Liver (tissue), 9 donors: ENCODE results near the gene GRAMD2B. TPM values are rescaled to one million over a fixed set of nuclear protein-coding genes. Genes with fewer than 3 reads are reported as not detected.

Source experiments
- DNase-seq: peaks from one replicate; pipeline ENCODE4 v3.0.0-alpha.2; 2017; ENCODE audit warnings: low spot score
- H3K27ac ChIP-seq, 2 donors: one replicate each; pipeline ENCODE4 v1.7.0; 2013; ENCODE audit warnings: inconsistent platforms in 2 of 2, low read length in 2 of 2, control low read depth in 1 of 2, low read depth in 1 of 2, mild to moderate bottlenecking in 1 of 2
- H3K27me3 ChIP-seq, 4 donors: one replicate each; pipeline versions ENCODE4 v1.6.1 to v1.7.0; 2013; ENCODE audit warnings: low read length in 3 of 4, inconsistent platforms in 1 of 4, mild to moderate bottlenecking in 1 of 4, moderate library complexity in 1 of 4; ENCODE audit not compliant: control insufficient read depth in 4 of 4, insufficient read depth in 4 of 4
- H3K36me3 ChIP-seq, 4 donors: one replicate each; pipeline versions ENCODE4 v1.6.1 to v1.7.0; 2013; ENCODE audit warnings: low read length in 3 of 4, mild to moderate bottlenecking in 3 of 4, low read depth in 1 of 4, moderate library complexity in 1 of 4; ENCODE audit not compliant: control insufficient read depth in 4 of 4, insufficient read depth in 3 of 4
- H3K4me1 ChIP-seq, 4 donors: one replicate each; pipeline versions ENCODE4 v1.6.1 to v1.7.0; 2013; ENCODE audit warnings: low read length in 3 of 4, mild to moderate bottlenecking in 3 of 4, moderate library complexity in 1 of 4; ENCODE audit not compliant: control insufficient read depth in 4 of 4, insufficient read depth in 4 of 4
- H3K4me3 ChIP-seq, 3 donors: one replicate each; pipeline versions ENCODE4 v1.6.1 to v1.7.0; 2013; ENCODE audit warnings: low read length in 3 of 3, control low read depth in 1 of 3, low read depth in 1 of 3, mild to moderate bottlenecking in 1 of 3
- H3K9ac ChIP-seq, 2 donors: one replicate each; pipeline ENCODE4 v1.7.0; 2013; ENCODE audit warnings: low read length in 2 of 2, mild to moderate bottlenecking in 2 of 2, moderate library complexity in 2 of 2, control low read depth in 1 of 2, low read depth in 1 of 2
- H3K9me3 ChIP-seq, 4 donors: one replicate each; pipeline versions ENCODE4 v1.6.1 to v1.7.0; 2013; ENCODE audit warnings: low read length in 3 of 4; ENCODE audit not compliant: control insufficient read depth in 4 of 4
- CTCF ChIP-seq: fragments of 150-350 bp; IDR thresholded peaks from 2 replicates; pipeline ENCODE4 v1.5.1; 2017; ENCODE audit warnings: improper control_type of control experiment, low read depth, low read length; ENCODE audit not compliant: missing input control
- EGR1 ChIP-seq, 2 donors: IDR thresholded peaks; 2 replicates each; pipeline ENCODE4 v1.6.1; 2016 to 2018; ENCODE audit warnings: antibody characterized with exemption in 2 of 2, low read depth in 2 of 2
- FOXA1 ChIP-seq: IDR thresholded peaks from 2 replicates; pipeline ENCODE4 v1.6.1; 2016; ENCODE audit warnings: antibody characterized with exemption
- FOXA2 ChIP-seq: IDR thresholded peaks from 2 replicates; pipeline ENCODE4 v1.6.1; 2016; ENCODE audit warnings: antibody characterized with exemption
- GABPA ChIP-seq, 2 donors: IDR thresholded peaks in 1 of 2; conservative IDR thresholded peaks in 1 of 2; 2 replicates each; pipeline ENCODE4 v1.6.1; 2016; ENCODE audit warnings: antibody characterized with exemption in 2 of 2, mild to moderate bottlenecking in 1 of 2, moderate library complexity in 1 of 2
- HNF4A ChIP-seq, 2 donors: conservative IDR thresholded peaks; 2 replicates each; pipeline ENCODE4 v1.6.1; 2016; ENCODE audit warnings: antibody characterized with exemption in 2 of 2, mild to moderate bottlenecking in 2 of 2
- HNF4G ChIP-seq: IDR thresholded peaks from 2 replicates; pipeline ENCODE4 v1.6.1; 2016; ENCODE audit warnings: antibody characterized with exemption
- JUND ChIP-seq, 2 donors: IDR thresholded peaks; 2 replicates each; pipeline ENCODE4 v1.6.1; 2016; ENCODE audit warnings: antibody characterized with exemption in 2 of 2
- NR2F2 ChIP-seq: IDR thresholded peaks from 2 replicates; pipeline ENCODE4 v1.6.1; 2016; ENCODE audit warnings: antibody characterized with exemption
- RAD21 ChIP-seq, 2 donors: IDR thresholded peaks; 2 replicates each; pipeline ENCODE4 v1.6.1; 2016; ENCODE audit warnings: antibody characterized with exemption in 2 of 2, mild to moderate bottlenecking in 2 of 2
- REST ChIP-seq: IDR thresholded peaks from 2 replicates; pipeline ENCODE4 v1.6.1; 2016; ENCODE audit warnings: antibody characterized with exemption, mild to moderate bottlenecking
- RXRA ChIP-seq, 2 donors: IDR thresholded peaks; 2 replicates each; pipeline ENCODE4 v1.6.1; 2017 to 2018; ENCODE audit warnings: antibody characterized with exemption in 2 of 2, mild to moderate bottlenecking in 1 of 2
- SP1 ChIP-seq: IDR thresholded peaks from 2 replicates; pipeline ENCODE4 v1.6.1; 2018; ENCODE audit warnings: antibody characterized with exemption, mild to moderate bottlenecking
- TAF1 ChIP-seq: conservative IDR thresholded peaks from 2 replicates; pipeline ENCODE4 v1.6.1; 2016; ENCODE audit warnings: antibody characterized with exemption, mild to moderate bottlenecking
- YY1 ChIP-seq: IDR thresholded peaks from 2 replicates; pipeline ENCODE4 v1.6.1; 2016; ENCODE audit warnings: antibody characterized with exemption, mild to moderate bottlenecking
- ZBTB33 ChIP-seq: IDR thresholded peaks from 2 replicates; pipeline ENCODE4 v1.6.1; 2016; ENCODE audit warnings: antibody characterized with exemption
- WGBS: extraction: QIAGEN DNeasy Blood & Tissue Kit; methylation state at CpG from one replicate; pipeline ENCODE4 v1.1.7; 2013; 5-methylcytosine and 5-hydroxymethylcytosine counted together
- polyA plus RNA-seq, 2 donors: library from polyadenylated mRNA; stranded (reverse) in 1 of 2; unstranded in 1 of 2; fragments of 200-250 nt in 1 of 2; fragments of >200 nt in 1 of 2; fragmentation: Nextera tagmentation in 1 of 2; extraction: Ambion mirVana in 1 of 2; gene quantifications; one replicate each; pipeline versions ENCODE4 v1.2.1 to v1.2.3, GENCODE V29; 2013 to 2015
- total RNA-seq, 2 donors: library from RNA; depleted of rRNA; stranded (reverse); fragments of >200 nt; gene quantifications; one replicate each; pipeline ENCODE4 v1.2.3, GENCODE V29; 2014
- TF ChIP-seq, protein P1 (sequence below): IDR thresholded peaks from 2 replicates; pipeline ENCODE4 v1.6.1; 2016; ENCODE audit warnings: antibody characterized with exemption
- TF ChIP-seq, protein P2 (sequence below): IDR thresholded peaks from 2 replicates; pipeline ENCODE4 v1.6.1; 2016; ENCODE audit warnings: antibody characterized with exemption
- donor health status: healthy.
- donor health status: healthy.
- donor health status: healthy.
- donor health status: healthy.
- donor health status: healthy.

Gene GRAMD2B
- total and polyA plus RNA-seq, 4 donors = 6.5 to 24.1 (median 13.5) TPM

- TF ChIP-seq NR2F2 (no peak), FOXA2 (no peak), CTCF (no peak)
- TF ChIP-seq, protein P1, sequence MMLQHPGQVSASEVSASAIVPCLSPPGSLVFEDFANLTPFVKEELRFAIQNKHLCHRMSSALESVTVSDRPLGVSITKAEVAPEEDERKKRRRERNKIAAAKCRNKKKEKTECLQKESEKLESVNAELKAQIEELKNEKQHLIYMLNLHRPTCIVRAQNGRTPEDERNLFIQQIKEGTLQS = no peak
Measured at GRCh38 chr5:126515337-126515736, 92.1 kb downstream of the GRAMD2B start (continued).

GRCh38 chr5:126516133-126516532, 92.9 kb downstream of the GRAMD2B start:
- Histone ChIP-seq H3K27me3 (no peaks in the 10 kb centered on the region), H3K4me1 (peaks cover 0 to 10% (median 5%) of the 10 kb centered on the region in 4 donors), H3K4me3 (no peak overlapping the region), H3K27ac (no peak overlapping the region), H3K9ac (no peak overlapping the region), H3K9me3 (no peaks in the 10 kb centered on the region), H3K36me3 (no peaks in the 10 kb centered on the region)
- DNase-seq = no peak
- 78% methylated on average over 1 of the region's 1 CpG for WGBS
- TF ChIP-seq NR2F2 = no peak
- TF ChIP-seq RXRA (IDR thresholded peaks at IDR 0.05) = no peak
- no peak for TF ChIP-seq EGR1 (IDR thresholded peaks at IDR 0.05; ENCODE audit: low read depth in 2 of 2)
- no peak for TF ChIP-seq RAD21 (IDR thresholded peaks at IDR 0.05)
- no peak for TF ChIP-seq FOXA2

DNA sequence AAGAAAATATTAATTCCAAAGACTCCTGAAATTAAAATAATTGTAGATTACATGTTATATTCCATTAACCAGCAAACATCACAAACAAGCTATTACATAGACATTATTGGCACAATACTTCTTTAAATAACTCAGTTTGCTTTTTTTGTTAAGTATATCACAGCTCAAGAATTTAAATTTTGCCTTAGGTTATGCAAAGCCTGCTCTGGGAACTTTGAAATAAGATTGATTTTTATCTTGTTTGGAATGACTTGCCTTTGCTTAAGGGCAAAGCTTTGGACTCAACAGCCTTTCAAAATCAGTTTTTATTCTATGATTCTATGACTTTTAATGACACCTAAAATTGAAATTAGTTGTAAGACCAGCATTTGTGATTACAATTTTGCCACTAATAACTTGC, 93.6 kb downstream of the GRAMD2B start:
- no peak overlapping the region for H3K4me3 ChIP-seq
- H3K4me1 ChIP-seq = peaks cover 0 to 10% (median 5%) of the 10 kb centered on the region in 4 donors
- H3K9me3 ChIP-seq = no peaks in the 10 kb centered on the region
- H3K9ac ChIP-seq = no peak overlapping the region
- TF ChIP-seq NR2F2 = no peak
- no peak for TF ChIP-seq TAF1
- no peak for TF ChIP-seq SP1
- TF ChIP-seq RXRA (IDR thresholded peaks at IDR 0.05) = no peak
- TF ChIP-seq ZBTB33 = no peak
- no peak for TF ChIP-seq FOXA2
- no peak for TF ChIP-seq RAD21 (IDR thresholded peaks at IDR 0.05)
- TF ChIP-seq HNF4A (conservative IDR thresholded peaks at IDR 0.05) = no peak
- no peak for TF ChIP-seq REST
- TF ChIP-seq CTCF = no peak
- TF ChIP-seq, protein P2, sequence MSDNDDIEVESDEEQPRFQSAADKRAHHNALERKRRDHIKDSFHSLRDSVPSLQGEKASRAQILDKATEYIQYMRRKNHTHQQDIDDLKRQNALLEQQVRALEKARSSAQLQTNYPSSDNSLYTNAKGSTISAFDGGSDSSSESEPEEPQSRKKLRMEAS = no peak
- no peak for TF ChIP-seq HNF4G
- TF ChIP-seq, protein P1 = no peak
- no peak for TF ChIP-seq YY1
- no peak for TF ChIP-seq FOXA1
- no peak for TF ChIP-seq EGR1 (IDR thresholded peaks at IDR 0.05; ENCODE audit: low read depth in 2 of 2)
- TF ChIP-seq GABPA (IDR thresholded peaks at IDR 0.05 in 1 of 2, conservative IDR thresholded peaks at IDR 0.05 in 1 of 2) = no peak
- no peak for TF ChIP-seq JUND (IDR thresholded peaks at IDR 0.05)
- no peaks in the 10 kb centered on the region for H3K27me3 ChIP-seq
- no peak for DNase-seq
- H3K36me3 ChIP-seq = no peaks in the 10 kb centered on the region
- H3K27ac ChIP-seq = no peak overlapping the region
